Measurements from ENCODE around the gene NCOA7.

GRCh38 chr6:125868252-125868651 is 77.5 kb downstream of the NCOA7 start:
- TF ChIP-seq CTCF (IDR thresholded peaks at IDR 0.05), result no peak
- TF ChIP-seq POLR2A (IDR thresholded peaks at IDR 0.05), result no peak
